Measurements from ENCODE around the gene RPA4.
"Not testable (repeated sequence)": the region's sequence is repeated elsewhere in the genome, so short reads cannot be mapped to it uniquely, and the experiment has no call there.

RPA4 gene, protein sequence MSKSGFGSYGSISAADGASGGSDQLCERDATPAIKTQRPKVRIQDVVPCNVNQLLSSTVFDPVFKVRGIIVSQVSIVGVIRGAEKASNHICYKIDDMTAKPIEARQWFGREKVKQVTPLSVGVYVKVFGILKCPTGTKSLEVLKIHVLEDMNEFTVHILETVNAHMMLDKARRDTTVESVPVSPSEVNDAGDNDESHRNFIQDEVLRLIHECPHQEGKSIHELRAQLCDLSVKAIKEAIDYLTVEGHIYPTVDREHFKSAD

DNA sequence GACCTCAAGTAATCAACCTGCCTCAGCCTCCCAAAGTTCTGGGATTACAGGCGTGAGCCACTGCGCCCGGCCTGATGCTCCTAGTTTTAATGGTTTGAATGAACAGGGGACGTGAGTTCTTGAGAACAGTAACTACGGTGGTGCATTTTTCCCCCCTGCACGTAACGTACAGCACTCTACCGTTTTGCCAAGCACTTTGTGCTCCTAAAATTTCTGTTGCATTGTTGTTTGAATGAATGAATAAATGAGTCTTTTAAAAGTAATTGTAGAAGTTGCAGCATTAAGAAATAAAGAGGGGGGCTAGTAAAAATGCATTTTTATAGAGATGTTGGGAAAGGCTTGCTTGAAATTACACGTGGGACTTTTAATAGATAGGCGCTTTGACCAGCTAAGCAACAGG lies at the start of gene RPA4:
TSS of gene RPA4 (plus strand) at position 301 of the 400 bp plus-strand sequence. CDS start 403 bp downstream, outside the sequence.
- DNase-seq: no peak

DNA sequence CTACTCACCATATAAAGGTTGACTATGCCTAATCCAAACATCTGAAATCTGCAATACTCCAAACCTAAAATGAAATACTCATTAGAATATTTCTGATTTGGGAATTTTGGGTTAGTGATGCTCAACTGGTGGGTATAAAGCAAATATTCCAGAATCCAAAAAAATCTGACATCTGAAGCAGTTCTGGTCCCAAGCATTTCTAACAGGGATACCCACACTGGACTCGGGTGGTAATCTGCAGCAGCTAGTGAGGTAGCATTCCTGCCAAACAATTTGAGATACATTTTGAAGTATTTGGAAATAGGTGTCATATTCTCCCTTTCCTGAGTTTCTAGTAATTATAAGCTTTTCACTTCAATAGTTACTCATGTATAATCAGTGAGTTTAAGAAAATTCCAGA lies 49.6 kb upstream of the RPA4 start:
- no peak for DNase-seq

DNA sequence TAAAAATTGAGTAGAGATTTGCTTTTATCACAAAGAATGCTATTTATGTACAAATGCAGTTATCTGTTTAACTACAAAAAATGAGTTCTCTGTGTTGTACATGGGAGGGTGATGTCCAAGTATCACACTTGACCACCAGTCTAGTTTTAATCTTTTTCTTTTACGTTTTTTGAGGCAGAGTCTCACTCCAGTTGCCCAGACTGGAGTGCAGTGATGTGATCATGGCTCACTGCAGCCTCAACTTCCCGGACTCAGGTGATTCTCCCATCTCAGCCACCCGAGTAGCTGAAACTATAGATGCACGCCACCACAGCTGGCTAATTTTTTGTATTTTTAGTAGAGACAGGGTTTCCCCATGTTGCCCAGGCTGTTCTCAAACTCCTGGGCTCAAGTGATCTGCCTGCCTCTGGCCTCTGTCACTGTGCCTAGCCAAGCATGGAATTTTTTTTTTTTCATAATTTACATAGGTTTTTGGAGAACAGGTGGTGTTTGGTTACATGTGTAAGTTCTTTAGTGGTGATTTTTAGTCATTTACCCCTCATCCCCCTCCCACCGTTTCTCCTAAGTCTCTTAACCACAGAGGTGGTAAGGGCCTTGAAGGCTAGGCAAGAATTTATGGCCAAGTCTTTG lies 47.9 kb upstream of the RPA4 start:
- no peak for DNase-seq

DNA sequence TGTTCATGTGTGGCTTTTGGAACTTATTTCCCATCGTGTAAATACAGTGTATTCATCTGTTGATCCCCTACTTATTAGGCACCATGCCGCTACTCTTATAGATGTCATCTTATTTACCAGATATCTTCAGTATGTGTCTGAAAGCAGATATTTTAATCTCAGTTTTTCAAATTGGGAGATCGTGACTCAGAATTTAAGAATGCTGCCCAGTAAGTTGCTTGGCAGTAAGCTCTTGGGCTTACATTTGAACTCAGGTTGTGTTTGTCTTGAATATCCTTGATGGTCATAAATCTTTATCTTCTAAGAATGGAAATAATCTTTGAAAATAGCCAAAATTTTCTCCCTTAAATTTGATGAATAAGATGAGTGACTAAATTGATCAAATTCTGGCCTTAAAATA lies 45.9 kb upstream of the RPA4 start:
- no peak for DNase-seq

DNA sequence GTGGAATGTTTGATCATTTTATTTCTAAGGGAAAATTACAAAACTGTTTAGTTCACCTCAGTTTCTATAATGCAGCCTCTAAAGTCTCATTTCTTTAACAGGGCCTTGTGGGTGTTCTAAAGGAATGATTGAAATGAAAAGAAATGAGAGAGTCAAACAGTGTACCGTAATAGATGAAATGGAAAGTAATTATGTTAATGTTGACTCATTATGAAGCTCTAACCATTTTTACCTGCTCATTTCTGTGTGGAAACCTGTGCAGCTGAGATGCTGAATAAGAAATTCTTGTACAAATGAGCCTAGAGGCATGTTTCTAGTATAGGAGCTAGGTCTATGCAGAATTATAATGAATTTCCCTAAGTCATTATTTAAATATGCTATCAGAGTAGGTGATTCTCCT lies 45.2 kb upstream of the RPA4 start:
- no peak for DNase-seq

DNA sequence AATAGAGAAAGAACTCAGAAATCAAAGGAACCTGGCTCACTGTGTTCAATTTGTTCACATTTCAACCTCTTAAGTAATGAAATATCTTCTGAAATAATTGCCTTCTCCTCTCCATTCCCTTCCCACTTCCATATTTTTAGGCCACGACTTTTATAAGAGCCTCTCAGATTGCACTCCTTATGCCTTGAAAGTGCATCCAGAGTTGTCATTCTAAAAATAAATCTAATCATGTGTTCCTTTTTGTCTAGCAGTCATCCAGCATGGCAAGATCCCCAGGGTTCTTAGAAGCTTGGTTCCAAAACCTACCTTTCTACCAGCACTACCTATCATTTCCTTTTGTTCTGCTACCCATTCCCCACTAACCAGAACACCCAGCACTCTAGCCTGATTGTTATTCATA lies 42.4 kb upstream of the RPA4 start:
- no peak for DNase-seq

DNA sequence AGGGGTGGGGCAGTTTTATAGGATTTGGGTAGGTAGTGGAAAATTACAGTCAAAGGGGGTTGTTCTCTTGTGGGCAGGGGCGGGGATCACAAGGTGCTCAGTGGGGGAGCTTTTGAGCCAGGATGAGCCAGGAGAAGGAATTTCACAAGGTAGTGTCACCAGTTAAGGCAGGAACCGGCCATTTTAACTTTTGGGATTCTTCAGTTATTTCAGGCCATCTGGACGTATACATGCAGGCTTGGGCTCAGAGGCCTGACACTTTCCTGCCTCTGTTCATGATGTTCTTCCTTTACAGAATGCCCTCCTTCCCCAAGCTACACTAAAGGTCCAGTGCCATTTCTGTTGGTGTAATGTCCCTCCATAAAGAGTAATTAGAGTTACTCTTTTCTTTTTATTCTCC lies 41.8 kb upstream of the RPA4 start:
- DNase-seq: not testable (repeated sequence)

DNA sequence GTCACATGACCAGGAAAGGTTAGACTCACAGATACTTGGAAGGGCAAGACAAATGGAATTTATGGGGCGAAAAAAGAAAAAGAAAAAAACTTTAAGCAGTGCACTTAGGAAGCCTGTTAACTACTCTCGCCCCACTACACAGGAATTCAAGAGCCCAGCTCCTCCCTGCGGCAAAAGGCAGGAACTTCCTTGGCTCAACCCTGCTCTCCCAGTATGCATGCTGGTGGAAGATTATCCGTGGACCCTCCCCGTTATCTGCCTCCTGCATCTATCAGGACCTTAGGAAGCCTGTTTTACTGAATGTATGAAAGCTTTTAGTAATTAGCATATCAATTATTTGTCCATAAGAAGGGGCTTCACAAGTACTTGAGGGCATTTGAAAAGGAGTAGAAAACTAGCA lies 40.1 kb upstream of the RPA4 start:
- no peak for DNase-seq

DNA sequence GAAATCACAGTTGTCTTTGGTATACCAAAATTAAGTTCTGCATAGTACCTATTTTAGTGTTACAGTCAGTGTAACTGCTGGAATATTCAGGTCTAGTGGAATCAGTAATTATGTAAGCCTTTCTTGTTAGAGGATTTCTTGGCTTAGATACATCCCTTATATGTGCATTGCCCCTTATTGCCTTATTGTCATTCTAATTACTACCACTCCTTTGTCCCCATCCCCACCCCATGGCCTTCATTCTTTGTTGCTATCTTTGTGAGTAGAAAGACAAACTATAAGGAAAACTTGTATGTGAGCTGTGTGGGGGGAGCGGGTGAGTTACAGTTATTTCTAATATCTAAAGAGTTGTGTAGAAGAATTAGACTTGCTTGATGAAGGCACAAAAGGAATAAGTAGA lies 36.9 kb upstream of the RPA4 start:
- no peak for DNase-seq

DNA sequence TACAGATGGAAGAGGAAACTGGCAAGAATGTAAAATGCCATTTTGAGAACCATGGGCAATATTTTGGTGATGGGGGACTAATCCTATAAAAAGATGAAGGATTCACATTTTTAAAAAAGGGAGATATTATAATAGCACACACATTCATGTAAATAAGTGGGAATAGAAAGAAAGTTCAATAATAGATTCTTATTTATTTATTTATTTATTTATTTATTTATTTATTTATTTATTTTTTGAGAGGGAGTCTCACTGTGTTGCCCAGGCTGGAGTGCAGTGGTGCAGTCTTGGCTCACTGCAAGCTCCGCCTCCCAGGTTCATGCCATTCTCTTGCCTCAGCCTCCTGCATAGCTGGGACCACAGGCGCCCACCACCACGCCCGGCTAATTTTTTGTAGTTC lies 24.3 kb upstream of the RPA4 start:
- DNase-seq: not testable (repeated sequence)

DNA sequence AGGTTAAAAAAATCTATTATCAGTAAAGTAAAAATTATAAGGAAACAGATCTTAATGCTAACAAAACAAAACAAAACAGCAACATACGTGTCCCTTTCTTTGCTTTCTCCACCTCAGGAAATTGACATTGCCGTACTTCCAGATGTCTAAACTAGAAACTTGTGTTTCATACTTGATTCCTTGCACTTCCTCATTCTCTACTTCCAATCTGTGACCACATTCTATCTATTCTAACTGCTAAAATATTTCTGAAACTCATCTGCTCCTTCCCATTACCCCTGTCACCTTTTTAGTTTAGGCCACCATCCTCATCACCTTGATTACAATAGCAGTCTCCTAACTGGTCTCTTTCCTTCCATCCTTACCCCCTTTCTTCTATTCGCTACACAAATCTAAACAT lies 22.5 kb upstream of the RPA4 start:
- DNase-seq: no peak

DNA sequence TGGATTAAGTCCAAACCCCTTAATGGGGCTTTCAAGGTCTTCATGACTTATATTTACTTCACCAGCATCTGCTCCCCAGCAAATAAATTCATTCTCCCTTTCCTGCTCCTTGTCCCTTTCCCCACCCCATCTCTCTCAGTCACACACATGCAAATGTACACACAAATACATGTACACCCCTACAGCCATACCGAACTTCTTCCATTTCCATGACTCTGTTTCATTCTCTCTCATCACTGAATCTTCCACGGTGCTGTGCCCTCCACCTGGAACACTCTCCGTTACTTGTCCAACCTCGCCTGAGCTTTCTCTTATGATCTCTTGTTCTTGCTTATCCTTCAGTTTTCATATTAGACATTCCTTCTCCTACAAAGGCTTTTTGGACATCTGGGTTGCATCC lies 22.0 kb upstream of the RPA4 start:
- DNase-seq: no peak

DNA sequence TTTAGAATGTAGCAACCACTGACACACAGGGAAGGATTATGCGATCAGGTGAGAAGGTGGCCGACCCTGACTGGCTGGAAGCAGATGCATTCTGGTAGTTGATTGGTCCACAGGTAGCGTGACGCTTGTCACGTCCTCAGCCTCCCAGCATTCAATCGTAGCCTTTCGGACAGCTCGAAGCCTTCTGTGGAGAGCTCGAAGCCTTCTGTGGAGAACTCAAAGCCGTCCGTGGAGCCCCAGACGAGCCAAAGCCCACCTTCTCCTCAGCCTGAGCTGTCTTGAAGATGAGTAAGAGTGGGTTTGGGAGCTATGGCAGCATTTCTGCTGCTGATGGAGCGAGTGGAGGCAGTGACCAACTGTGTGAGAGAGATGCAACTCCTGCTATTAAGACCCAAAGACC lies 319 bp downstream of the RPA4 start:
- no peak for DNase-seq

DNA sequence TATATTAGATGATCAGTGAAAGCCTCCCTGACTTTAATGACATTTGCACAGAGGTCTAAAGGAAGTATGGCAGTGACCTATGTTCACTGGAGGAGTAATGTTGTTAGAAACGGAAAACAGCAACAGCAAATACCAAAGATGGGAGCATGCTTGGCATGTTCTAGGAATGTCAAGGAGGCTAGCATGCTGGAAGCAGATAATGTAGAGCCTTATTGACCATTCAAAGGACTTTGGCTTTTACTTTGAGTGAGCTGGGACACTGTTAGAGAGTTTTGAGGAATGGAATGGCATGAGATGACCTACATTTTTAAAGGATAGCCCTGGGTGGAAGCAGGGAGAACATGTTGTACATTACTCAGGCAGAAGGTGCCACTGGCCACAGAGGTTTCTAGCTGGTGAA lies 6.0 kb downstream of the RPA4 start:
- DNase-seq: no peak

DNA sequence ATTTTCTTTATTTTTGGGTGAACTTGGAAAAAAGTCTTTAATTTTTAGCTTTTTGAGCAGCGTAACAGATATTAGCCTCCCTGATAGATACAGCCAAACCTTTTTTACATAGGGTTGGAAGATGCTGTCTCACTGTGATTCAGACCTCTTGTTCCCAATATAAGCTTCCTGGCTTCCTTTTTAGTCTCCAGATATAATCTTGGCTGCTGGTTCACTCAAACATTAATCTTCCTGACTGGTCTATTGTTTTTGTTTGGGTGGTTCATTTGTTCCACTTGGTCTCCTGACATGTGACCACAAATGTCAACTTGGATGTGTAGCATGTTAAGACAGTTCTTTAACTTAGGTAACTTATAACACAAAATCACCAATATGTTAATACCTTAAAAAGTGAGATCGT lies 23.0 kb downstream of the RPA4 start:
- DNase-seq: no peak

DNA sequence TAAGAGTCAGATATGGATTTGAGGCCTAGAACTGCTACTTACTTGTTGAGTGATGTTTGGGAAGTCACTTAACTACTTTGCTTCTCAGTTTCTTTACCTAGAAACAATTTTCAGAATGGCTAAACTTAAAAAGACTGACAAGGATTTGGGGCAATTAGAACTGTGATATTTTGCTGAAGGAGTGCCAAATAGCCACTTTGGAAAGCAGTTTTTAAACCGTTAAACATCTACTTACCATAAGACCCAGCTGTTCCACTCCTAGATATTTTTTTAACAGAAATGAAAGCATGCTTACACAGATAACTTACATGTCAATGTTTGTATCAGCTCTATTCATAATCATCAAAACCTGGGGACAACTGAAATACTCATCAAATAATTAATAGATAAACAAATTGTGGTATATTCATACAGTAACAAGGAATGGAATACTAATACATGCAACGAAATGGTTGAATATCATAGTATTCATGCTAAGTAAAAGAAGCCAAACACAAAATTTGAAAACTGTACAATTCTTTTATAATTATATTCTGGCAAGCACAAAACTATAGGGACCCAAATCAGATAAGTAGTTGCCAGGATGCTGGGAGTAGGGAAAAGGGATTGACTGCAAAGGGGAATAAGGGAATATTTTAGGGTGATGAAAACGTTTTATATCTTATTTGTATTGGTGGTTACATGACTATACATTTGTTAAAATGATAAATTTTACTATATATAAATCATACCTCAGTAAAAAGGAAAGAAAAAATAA lies 24.0 kb downstream of the RPA4 start:
- DNase-seq: no peak

DNA sequence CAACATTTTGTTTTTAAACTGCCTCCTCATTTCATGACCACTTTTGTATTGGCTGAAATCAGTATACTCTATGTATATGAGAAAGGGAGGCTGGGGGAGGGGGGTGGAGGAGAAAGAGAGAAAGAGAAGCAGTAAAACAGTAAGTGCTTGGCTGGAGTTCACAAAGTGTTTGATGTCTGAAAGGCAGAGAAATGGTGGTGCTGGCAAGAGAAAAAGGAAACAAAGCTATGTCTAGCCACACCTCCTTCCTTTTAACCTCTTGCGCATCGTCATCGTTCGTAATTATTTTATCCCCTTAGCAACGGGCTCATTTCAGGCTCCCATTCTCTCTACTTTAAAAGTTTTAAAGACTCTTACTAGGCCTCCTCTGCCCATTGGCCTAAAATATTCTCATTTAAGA lies 25.6 kb downstream of the RPA4 start:
- DNase-seq: no peak

DNA sequence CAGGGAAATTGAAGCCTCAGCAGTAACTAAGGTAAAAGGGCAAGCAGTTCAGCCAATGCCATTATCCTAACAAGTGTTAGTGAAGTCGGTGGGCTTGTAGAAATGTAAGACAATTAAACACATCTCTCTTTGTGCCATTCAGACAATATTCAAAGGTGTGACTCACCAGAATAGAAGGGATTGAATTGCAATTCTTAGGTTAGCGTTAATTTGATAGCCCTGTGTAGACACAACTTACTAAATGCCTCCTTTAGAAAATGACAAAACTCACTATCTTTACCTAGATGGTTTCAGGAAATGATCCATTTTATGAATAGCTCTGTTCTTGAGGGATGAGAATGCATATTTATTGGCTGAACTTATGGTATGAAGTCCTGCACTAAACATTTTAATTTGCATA lies 35.2 kb downstream of the RPA4 start:
- DNase-seq: no peak

DNA sequence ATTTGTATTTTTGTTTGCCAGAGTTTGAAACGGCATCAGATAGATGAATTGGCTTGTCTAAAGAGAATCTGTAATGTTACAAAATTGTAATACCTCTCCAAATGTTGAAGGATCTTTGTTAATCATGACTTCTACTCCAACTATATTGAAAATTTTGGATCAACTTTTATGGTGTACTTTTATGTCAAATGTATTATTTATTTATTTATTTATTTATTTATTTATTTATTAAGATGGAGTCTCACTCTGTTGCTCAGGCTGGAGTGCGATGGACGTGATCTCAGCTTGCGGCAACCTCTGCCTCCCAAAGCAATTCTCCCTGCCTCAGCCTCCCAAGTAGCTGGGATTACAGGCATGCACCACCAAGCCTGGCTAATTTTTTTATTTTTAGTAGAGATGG lies 36.0 kb downstream of the RPA4 start:
- no peak for DNase-seq

DNA sequence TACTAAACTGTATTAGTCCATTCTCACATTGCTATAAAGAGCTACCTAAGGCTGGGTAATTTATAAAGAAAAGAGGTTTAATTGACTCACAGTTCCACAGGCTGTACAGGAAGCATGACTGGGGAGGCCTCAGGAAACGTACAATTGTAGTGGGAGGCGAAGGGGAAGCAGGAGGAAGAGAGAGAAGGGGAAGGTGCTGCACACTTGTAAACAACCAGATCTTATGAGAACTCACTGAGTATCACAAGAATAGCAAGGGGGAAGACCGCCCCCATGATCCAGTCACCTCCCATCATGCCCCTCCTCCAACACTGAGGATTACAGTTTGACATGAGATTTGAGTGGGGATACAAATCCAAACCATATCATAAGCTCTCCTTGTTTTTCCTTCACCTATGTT lies 40.9 kb downstream of the RPA4 start:
- no peak for DNase-seq

DNA sequence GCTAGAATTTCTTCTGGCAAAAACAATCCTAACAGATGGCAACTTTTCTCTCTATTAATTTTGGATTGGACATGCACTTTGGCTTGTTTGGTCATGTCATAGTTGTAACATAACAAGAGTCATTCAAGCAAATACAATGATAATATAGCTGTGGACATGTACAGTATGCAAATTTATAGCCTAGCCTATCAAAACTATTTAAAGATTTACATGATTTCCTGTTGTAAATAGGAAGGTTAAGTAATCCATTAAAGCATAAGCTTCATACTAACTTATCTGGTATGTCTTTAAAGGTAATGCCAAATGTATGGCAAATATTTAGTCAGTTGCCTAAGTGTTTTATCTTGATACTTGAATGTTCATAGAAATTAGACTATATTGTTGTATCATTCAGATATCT lies 45.3 kb downstream of the RPA4 start:
- DNase-seq: no peak

All from SW 1271 (cell line).